CD4-positive, alpha-beta T cell treated with Interleukin-4 for 4 hours (primary cell): ENCODE results near the gene MUC5B.

ENCODE experiments used
- DNase-seq: peaks from one replicate; pipeline ENCODE4 v3.0.0-alpha.2; 2020

Gene MUC5B

DNA sequence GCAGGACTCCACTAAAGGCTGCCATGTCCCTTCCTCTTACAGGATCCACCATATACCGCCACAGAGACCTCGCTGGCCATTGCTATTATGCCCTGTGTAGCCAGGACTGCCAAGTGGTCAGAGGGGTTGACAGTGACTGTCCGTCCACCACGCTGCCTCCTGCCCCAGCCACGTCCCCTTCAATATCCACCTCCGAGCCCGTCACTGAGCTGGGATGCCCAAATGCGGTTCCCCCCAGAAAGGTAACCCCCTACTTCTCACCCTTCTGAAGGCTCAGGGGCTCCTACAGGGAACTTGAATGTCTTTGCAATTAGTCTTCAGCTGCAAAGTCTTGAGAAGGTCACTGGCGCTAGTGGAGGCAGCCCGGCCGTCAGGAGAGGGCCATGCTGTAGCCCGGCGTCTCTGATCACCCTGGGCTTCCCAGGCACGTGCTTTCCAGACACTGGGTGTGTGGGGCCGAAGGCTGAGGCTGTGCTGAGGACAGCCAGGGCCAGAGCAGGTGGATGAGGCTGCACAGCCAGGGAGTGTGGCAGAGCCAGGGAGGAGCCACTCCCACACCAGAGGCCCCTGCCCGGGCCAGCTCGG is 30.0 kb upstream of the MUC5B start:
- DNase-seq = no peak

- DNase-seq = no peak
Observed at GRCh38 chr11:1193326-1194230, 29.3 kb upstream of the MUC5B start.

DNA sequence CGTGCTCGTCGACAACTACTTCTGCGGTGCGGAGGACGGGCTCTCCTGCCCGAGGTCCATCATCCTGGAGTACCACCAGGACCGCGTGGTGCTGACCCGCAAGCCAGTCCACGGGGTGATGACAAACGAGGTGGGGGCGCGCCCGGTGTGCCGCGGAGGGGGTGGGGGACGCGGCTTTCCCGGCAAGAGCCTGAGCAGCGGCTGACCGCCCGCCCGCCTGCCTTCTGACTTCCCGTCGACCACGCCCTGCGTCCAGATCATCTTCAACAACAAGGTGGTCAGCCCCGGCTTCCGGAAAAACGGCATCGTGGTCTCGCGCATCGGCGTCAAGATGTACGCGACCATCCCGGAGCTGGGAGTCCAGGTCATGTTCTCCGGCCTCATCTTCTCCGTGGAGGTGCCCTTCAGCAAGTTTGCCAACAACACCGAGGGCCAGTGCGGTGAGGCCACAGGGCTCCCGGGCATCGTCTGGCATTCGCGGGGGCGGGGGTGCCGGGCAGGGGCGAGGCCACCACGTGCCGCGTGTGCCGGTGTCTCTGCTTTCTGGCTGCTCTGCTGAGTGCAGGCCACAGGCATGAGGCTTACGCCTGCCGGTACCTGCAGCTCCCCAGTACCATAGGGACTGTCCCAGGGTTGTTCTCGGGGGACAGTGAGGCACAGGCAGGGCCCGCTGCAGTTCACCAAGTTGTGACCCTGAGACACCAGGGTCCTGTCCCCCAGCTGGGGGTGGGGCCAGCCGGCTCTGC is 28.5 kb upstream of the MUC5B start:
- no peak for DNase-seq

DNA sequence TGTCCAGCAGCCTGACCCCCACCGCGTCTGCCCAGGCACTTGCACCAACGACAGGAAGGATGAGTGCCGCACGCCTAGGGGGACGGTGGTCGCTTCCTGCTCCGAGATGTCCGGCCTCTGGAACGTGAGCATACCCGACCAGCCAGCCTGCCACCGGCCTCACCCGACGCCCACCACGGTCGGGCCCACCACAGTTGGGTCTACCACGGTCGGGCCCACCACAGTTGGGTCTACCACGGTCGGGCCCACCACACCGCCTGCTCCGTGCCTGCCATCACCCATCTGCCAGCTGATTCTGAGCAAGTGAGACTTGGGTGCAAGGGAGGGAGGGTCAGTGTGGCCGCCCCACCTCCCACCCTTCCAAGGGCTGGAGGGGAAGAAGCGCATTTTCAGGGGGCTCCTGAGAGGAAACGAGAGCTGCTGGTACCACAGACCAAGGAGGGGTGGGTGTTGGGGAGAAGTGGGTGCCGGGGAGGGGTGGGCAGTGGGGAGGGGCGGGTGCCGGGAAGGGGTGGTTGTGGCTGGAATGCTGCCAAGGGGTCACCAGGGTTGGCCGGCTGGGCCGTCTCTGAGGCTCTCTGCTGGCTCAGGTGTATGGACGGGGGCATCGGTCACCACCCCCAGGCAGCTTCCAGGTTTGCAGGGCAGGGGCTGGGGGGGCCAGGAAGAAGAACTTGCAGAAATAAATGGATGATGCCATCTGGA is 27.7 kb upstream of the MUC5B start:
- no peak for DNase-seq

GRCh38 chr11:1195682-1196515 is 27.0 kb upstream of the MUC5B start:
- DNase-seq = no peak

- no peak for DNase-seq
Observed at GRCh38 chr11:1196516-1197391, 26.1 kb upstream of the MUC5B start.

GRCh38 chr11:1197431-1197885 is 25.4 kb upstream of the MUC5B start:
- DNase-seq = no peak

DNA sequence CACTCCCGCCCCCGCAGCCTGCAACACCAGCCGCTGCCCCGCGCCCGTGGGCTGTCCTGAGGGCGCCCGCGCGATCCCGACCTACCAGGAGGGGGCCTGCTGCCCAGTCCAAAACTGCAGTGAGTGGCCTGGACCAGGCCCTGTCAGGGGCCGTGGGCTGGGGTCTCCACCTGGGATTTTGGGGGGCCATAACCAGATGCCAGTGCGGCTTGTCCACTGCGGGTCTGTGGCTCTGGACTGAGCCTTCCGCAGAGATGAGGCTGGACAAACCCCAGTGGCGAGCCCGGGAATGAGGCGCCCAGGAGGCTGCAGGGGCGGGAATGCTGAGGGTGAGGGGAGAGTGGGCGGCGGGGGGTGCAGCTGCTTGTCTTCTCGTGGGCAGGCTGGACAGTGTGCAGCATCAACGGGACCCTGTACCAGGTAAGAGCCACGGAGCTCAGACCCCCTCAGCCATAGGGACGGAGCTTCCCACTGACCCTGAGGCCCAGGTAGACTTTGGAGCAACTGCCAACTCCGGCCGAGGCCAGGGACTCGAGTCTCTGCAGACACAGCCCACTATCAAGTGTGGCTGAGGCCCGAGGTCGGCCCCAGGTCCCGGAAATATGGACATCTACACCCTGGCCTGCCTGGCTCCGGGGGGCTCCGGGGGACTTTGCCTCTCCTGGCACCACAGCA is 24.8 kb upstream of the MUC5B start:
- DNase-seq = no peak

DNA sequence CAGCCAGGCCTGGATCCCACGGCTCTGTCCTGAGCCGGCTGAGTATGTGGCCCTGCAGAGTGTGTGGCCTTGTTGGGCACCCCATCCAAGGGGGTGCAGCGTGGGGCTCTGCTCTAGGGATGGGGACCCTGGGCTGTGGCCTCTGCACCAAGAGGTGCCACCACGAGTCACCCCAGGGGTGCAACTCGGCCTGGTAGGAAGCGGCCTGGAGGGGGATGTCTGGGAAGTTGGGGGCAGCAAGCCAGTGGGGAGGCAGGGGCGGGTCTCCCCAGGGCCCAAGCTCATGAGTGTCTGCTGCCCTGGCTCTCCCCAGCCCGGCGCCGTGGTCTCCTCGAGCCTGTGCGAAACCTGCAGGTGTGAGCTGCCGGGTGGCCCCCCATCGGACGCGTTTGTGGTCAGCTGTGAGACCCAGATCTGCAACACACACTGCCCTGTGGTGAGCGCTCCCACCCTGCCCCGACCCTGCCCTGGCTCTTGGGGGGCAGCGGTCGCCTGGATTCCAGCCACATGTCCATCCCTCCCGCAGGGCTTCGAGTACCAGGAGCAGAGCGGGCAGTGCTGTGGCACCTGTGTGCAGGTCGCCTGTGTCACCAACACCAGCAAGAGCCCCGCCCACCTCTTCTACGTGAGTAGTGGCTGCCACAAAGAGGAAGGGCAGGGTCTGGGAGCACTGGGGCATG is 24.2 kb upstream of the MUC5B start:
- no peak for DNase-seq

GRCh38 chr11:1199241-1199750 is 23.6 kb upstream of the MUC5B start:
- DNase-seq = no peak

DNA sequence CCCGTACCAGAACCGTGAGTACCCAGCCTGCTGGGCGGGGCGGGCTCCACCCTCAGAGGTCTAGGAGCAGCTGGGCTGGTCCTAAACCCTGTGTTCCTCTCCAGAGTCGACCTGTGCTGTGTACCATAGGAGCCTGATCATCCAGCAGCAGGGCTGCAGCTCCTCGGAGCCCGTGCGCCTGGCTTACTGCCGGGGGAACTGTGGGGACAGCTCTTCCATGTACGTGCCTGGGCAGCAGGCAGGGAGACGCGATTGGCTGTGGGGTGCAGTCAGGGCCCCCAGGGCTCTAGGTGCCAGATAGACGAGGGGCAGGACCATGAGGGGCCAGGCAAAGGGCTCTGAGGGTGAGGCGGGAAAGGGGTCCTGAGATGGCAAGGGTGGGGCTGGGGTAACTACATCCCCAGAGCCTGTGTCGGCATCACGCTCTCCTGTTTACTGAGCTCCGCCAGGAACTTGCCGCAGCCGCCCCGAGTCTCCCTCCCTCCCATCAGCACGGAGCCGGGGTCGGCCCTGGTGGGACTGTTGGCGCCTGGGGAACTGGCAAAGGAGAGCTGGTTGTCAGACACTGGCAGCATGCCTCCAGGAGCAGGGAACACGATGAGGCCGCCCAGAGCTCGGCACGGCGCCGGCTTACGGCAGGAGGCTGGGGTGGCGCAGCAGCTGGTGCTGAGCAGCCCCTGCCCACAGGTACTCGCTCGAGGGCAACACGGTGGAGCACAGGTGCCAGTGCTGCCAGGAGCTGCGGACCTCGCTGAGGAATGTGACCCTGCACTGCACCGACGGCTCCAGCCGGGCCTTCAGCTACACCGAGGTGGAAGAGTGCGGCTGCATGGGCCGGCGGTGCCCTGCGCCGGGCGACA is 22.9 kb upstream of the MUC5B start:
- DNase-seq = no peak

- DNase-seq = no peak
Observed at GRCh38 chr11:1200611-1201191, 22.2 kb upstream of the MUC5B start.

- DNase-seq = no peak
Observed at GRCh38 chr11:1201395-1202153, 21.3 kb upstream of the MUC5B start.

- no peak for DNase-seq
Observed at GRCh38 chr11:1202154-1202775, 20.6 kb upstream of the MUC5B start.

GRCh38 chr11:1202776-1203504 is 19.9 kb upstream of the MUC5B start:
- peak; percentile 40 for DNase-seq
